HepG2 (cell line): ENCODE measurements around the gene CFAP69. TPM values are rescaled to one million over a fixed set of nuclear protein-coding genes. Genes with fewer than 3 reads are reported as not detected.

Experiments used
- CCAR2 ChIP-seq: fragments of 200-400 bp; formaldehyde crosslinking; optimal IDR thresholded peaks from 2 replicates; pipeline ENCODE3; 2018; ENCODE audit warnings: low read depth, mild to moderate bottlenecking, low read length, moderate library complexity
- CREB1 ChIP-seq, 2 experiments: fragments of 450-650 bp in 1 of 2; IDR thresholded peaks; 2 replicates each; pipeline ENCODE4 v1.6.1; 2016 to 2017; ENCODE audit warnings: control low read depth in 1 of 2, mild to moderate bottlenecking in 1 of 2, missing compliant biosample characterization in 1 of 2, missing genetic modification characterization in 1 of 2
- FOXM1 ChIP-seq: sonication (generic); formaldehyde crosslinking; IDR thresholded peaks from 2 replicates; pipeline ENCODE4 v1.5.0; 2020; ENCODE audit warnings: missing genetic modification reagents
- KMT2A ChIP-seq: sonication (generic); formaldehyde crosslinking; IDR thresholded peaks from 2 replicates; pipeline ENCODE4 v1.4.0; 2020; ENCODE audit warnings: missing genetic modification reagents
- MAFK ChIP-seq, 2 experiments: IDR thresholded peaks in 1 of 2; conservative IDR thresholded peaks in 1 of 2; 2 replicates each; pipeline ENCODE4 v1.6.1; 2011; ENCODE audit warnings: improper control_type of control experiment in 2 of 2, low read length in 2 of 2
- MIXL1 ChIP-seq: IDR thresholded peaks from 2 replicates; pipeline ENCODE4 v1.6.1; 2016
- NFE2L1 ChIP-seq: sonication (generic); formaldehyde crosslinking; IDR thresholded peaks from 2 replicates; pipeline ENCODE4 v1.4.0; 2020; ENCODE audit warnings: missing genetic modification reagents, mild to moderate bottlenecking, borderline replicate concordance
- NONO ChIP-seq, 2 experiments: fragments of 450-650 bp in 1 of 2; sonication (generic) in 1 of 2; formaldehyde crosslinking in 1 of 2; IDR thresholded peaks in 1 of 2; conservative IDR thresholded peaks in 1 of 2; 2 replicates each; pipeline versions ENCODE4 v1.6.1 to v1.8.0; 2017 to 2022; ENCODE audit warnings: mild to moderate bottlenecking in 1 of 2, missing genetic modification reagents in 1 of 2, moderate library complexity in 1 of 2
- NR2F1 ChIP-seq, 2 experiments: fragments of 450-650 bp in 1 of 2; formaldehyde crosslinking in 1 of 2; IDR thresholded peaks; 2 replicates each; pipeline versions ENCODE4 v1.5.0 to v1.6.1; 2016 to 2020; ENCODE audit warnings: mild to moderate bottlenecking in 1 of 2, missing compliant biosample characterization in 1 of 2, missing genetic modification reagents in 1 of 2, moderate library complexity in 1 of 2
- PTBP1 ChIP-seq: fragments of 200-400 bp; formaldehyde crosslinking; IDR thresholded peaks from 2 replicates; pipeline ENCODE4 v1.6.1; 2018; ENCODE audit warnings: low read length, low read depth; ENCODE audit not compliant: poor library complexity, severe bottlenecking
- REL ChIP-seq: sonication (generic); formaldehyde crosslinking; conservative IDR thresholded peaks from 2 replicates; pipeline ENCODE4 v1.8.0; 2022; ENCODE audit warnings: mild to moderate bottlenecking, missing genetic modification reagents, moderate library complexity
- SIX1 ChIP-seq: sonication (generic); formaldehyde crosslinking; IDR thresholded peaks from 2 replicates; pipeline ENCODE4 v1.4.0; 2020; ENCODE audit warnings: missing genetic modification reagents, borderline replicate concordance
- SUZ12 ChIP-seq: fragments of 150-350 bp; IDR thresholded peaks from 2 replicates; pipeline ENCODE4 v1.6.1; 2014; ENCODE audit warnings: low read depth, low read length
- TGIF2 ChIP-seq: IDR thresholded peaks from 2 replicates; pipeline ENCODE4 v1.6.1; 2016; ENCODE audit warnings: control low read depth, missing compliant biosample characterization
- ZBTB21 ChIP-seq: sonication (generic); formaldehyde crosslinking; IDR thresholded peaks from 2 replicates; pipeline ENCODE4 v1.4.0; 2020; ENCODE audit warnings: missing genetic modification reagents
- ZNF589 ChIP-seq: sonication (generic); formaldehyde crosslinking; conservative IDR thresholded peaks from 2 replicates; pipeline ENCODE4 v1.8.0; 2022; ENCODE audit warnings: mild to moderate bottlenecking, moderate library complexity, missing genetic modification reagents
- ZNF614 ChIP-seq: IDR thresholded peaks from 2 replicates; pipeline ENCODE4 v1.6.1; 2018; ENCODE audit warnings: missing biosample characterization, missing genetic modification reagents, inconsistent platforms, borderline replicate concordance
- ZNF709 ChIP-seq: sonication (generic); formaldehyde crosslinking; IDR thresholded peaks from 2 replicates; pipeline ENCODE4 v1.5.0; 2020; ENCODE audit warnings: mild to moderate bottlenecking, missing genetic modification reagents
- ZNF772 ChIP-seq: sonication (generic); formaldehyde crosslinking; IDR thresholded peaks from 2 replicates; pipeline ENCODE4 v1.5.0; 2020; ENCODE audit warnings: mild to moderate bottlenecking, missing genetic modification reagents
- polyA plus RNA-seq, 8 experiments: library from polyadenylated mRNA; depleted of rRNA in 3 of 8; stranded (reverse) in 7 of 8; unstranded in 1 of 8; fragments of >200 nt; fragmentation: Illumina TruSeq in 4 of 8; extraction: Trizol in 4 of 8; gene quantifications; 2 replicates each; pipeline versions ENCODE4 v1.2.1 to v1.2.3, GENCODE V29; 2011 to 2016; ENCODE audit warnings: low read depth in 4 of 8, missing spikeins in 1 of 8, mixed read lengths in 1 of 8; ENCODE audit not compliant: insufficient read depth in 1 of 8
- total RNA-seq, 5 experiments: library from RNA; depleted of rRNA; stranded (reverse); fragments of >200 nt; fragmentation: Illumina TruSeq; extraction: Trizol; gene quantifications; 2 replicates each; pipeline ENCODE4 v1.2.3, GENCODE V29; 2016; ENCODE audit warnings: low read depth in 1 of 5
- TF ChIP-seq, protein P1 (sequence below): sonication (generic); formaldehyde crosslinking; IDR thresholded peaks from 2 replicates; pipeline ENCODE4 v1.4.0; 2020; ENCODE audit warnings: missing genetic modification reagents
- TF ChIP-seq, protein P2 (sequence below): sonication (generic); formaldehyde crosslinking; IDR thresholded peaks from 2 replicates; pipeline ENCODE4 v1.4.0; 2020; ENCODE audit warnings: mild to moderate bottlenecking, missing genetic modification reagents
- TF ChIP-seq, protein P3 (sequence below): sonication (generic); formaldehyde crosslinking; IDR thresholded peaks from 2 replicates; pipeline ENCODE4 v1.5.1; 2020; ENCODE audit warnings: mild to moderate bottlenecking, missing genetic modification reagents, borderline replicate concordance

Gene CFAP69
- total and polyA plus RNA-seq, 2 of the 13 experiments (the other 11 are each of a cell fraction or from before 2014, with no cell fraction given): 2.2 to 4.0 TPM

DNA sequence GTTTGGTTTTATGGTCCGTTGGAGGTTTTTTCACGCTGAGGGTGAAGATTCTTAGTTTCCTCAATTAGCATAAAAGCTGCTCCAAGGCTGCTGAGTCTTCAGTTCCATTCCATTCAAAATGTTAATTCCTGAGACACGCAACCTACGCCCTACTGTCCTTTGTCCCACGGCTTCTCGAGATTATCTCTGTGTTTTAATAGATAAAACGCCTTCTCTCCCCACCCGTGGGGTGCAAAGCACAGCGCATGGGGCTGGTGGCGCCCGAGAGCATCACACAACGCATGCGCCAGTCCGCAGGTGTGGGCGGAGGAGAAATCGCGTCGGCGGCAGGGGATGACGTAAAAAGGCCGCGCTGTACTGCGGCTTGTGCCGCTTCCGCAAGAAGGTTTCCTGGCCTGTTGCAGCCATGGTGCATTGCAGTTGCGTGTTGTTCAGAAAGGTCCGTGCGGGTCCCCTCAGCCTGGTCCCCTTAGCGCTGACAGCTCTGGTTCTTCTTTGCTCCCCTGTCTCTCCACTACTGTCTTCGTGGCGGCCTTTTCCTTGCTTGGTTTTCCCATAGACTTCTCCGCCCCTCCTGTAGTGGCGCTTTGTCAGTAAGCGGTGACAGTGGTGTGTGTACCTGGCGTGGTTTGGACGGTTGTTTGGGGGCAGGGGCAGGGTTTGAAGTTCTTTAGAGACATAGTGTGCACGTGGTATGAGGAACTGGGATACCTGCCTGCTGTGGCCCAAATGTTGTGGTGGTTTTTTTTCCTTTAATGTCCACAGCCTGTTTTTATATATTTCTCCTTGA is 101.6 kb downstream of the CFAP69 start, which contains the start of gene GTPBP10 (continued):
- TF ChIP-seq, protein P1, sequence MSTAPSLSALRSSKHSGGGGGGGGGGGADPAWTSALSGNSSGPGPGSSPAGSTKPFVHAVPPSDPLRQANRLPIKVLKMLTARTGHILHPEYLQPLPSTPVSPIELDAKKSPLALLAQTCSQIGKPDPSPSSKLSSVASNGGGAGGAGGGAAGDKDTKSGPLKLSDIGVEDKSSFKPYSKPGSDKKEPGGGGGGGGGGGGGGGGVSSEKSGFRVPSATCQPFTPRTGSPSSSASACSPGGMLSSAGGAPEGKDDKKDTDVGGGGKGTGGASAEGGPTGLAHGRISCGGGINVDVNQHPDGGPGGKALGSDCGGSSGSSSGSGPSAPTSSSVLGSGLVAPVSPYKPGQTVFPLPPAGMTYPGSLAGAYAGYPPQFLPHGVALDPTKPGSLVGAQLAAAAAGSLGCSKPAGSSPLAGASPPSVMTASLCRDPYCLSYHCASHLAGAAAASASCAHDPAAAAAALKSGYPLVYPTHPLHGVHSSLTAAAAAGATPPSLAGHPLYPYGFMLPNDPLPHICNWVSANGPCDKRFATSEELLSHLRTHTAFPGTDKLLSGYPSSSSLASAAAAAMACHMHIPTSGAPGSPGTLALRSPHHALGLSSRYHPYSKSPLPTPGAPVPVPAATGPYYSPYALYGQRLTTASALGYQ: no peak
- TF ChIP-seq CCAR2 (no peak), FOXM1 (CRISPR knock-in tag) (no peak), SIX1 (no peak), SUZ12 (no peak), NR2F1 (CRISPR knock-in tag; IDR thresholded peaks at IDR 0.05) (no peak), CREB1 (IDR thresholded peaks at IDR 0.05) (peak; percentile 98), CREB1 (CRISPR knock-in tag; IDR thresholded peaks at IDR 0.05) (peak; percentile 100), MIXL1 (peak; percentile 25; the same call in 1 of the 2 replicates), NONO (IDR thresholded peaks at IDR 0.05) (no peak), NONO (CRISPR knock-in tag; conservative IDR thresholded peaks at IDR 0.05) (peak; percentile 91), MAFK (conservative IDR thresholded peaks at IDR 0.05 in 1 of 2, IDR thresholded peaks at IDR 0.05 in 1 of 2; ENCODE audit: low read length in 2 of 2) (no peak), NFE2L1 (CRISPR knock-in tag) (no peak), TGIF2 (CRISPR knock-in tag) (peak; percentile 95), REL (CRISPR knock-in tag) (0 out of 2 replicates have a peak, but pooled peaks have one; percentile 35), ZNF709 (CRISPR knock-in tag) (peak; percentile 78; the same call in 1 of the 2 replicates), KMT2A (peak; percentile 91), PTBP1 (no peak), ZBTB21 (CRISPR knock-in tag) (peak; percentile 83), ZNF772 (no peak; the same call in 1 of the 2 replicates), ZNF589 (CRISPR knock-in tag) (peak; percentile 59; the same call in 1 of the 2 replicates), ZNF614 (CRISPR knock-in tag) (no peak)
- TF ChIP-seq, protein P2, sequence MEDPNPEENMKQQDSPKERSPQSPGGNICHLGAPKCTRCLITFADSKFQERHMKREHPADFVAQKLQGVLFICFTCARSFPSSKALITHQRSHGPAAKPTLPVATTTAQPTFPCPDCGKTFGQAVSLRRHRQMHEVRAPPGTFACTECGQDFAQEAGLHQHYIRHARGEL: no peak
- TF ChIP-seq, protein P3, sequence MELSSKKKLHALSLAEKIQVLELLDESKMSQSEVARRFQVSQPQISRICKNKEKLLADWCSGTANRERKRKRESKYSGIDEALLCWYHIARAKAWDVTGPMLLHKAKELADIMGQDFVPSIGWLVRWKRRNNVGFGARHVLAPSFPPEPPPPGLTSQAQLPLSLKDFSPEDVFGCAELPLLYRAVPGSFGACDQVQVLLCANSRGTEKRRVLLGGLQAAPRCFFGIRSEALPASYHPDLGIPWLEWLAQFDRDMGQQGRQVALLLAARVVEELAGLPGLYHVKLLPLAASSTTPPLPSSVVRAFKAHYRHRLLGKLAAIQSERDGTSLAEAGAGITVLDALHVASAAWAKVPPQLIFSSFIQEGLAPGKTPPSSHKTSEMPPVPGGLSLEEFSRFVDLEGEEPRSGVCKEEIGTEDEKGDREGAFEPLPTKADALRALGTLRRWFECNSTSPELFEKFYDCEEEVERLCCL (CRISPR knock-in tag): no peak; the same call in 1 of the 2 replicates
